Upper lobe of right lung (tissue), 1 donor: ENCODE measurements around the gene HMOX2. TPM values are rescaled to one million over a fixed set of nuclear protein-coding genes. Genes with fewer than 3 reads are reported as not detected.
A peak's percentile ranks its signal among the peaks of the same experiment; 100 is the strongest.

Experiments
- ATAC-seq: fragments of 200-7000 bp; cut with Tn5 transposase; one replicate; pipeline ENCODE4 v1.9.1; 2020; ENCODE audit warnings: mild to moderate bottlenecking, moderate library complexity
- DNase-seq: peaks from one replicate; pipeline ENCODE4 v3.0.0-alpha.2; 2020
- H3K27ac ChIP-seq: fragments of 200-600 bp; one replicate; pipeline ENCODE4 v1.8.0; 2022
- H3K27me3 ChIP-seq: fragments of 200-600 bp; one replicate; pipeline ENCODE4 v1.8.0; 2022; ENCODE audit warnings: mild to moderate bottlenecking
- H3K36me3 ChIP-seq: fragments of 200-600 bp; one replicate; pipeline ENCODE4 v1.8.0; 2022
- H3K4me1 ChIP-seq: fragments of 200-600 bp; one replicate; pipeline ENCODE4 v1.8.0; 2022
- H3K4me3 ChIP-seq: fragments of 200-600 bp; one replicate; pipeline ENCODE4 v1.8.0; 2022; ENCODE audit warnings: mild to moderate bottlenecking
- H3K9me3 ChIP-seq: fragments of 200-600 bp; one replicate; pipeline ENCODE4 v1.8.0; 2022
- intact Hi-C: fragments of 100-400 bp; cut with DNase I; formaldehyde crosslinking; loops from one replicate; pipeline ENCODE4 v1.11.0; 2022
- total RNA-seq: library from RNA; stranded (reverse); fragmentation: NEBNext Ultra II Directional; extraction: Animal tissue kit (Norgen Biotek cat#: 25700); gene quantifications from one replicate; pipeline ENCODE4 v1.2.1, GENCODE V29; 2021
- TF ChIP-seq, protein P1 (sequence below): fragments of 200-600 bp; IDR thresholded peaks from one replicate; pipeline ENCODE4 v1.8.0; 2022; ENCODE audit warnings: antibody characterized with exemption
- donor health status: DM: no; HTN: yes; CAD: no; lungs with severe emphysema.

HMOX2 gene
- total RNA-seq, 1 donor from 2014 or later: 53.0 TPM

GRCh38 chr16:4505356-4506147 lies 29.4 kb downstream of the HMOX2 start:
- intact Hi-C loops: loop anchor here (5.0 kb wide), 1 partner anchor 42 kb away; no protein-coding TSS in a partner anchor
- ATAC-seq: peak; percentile 77
- DNase-seq: no peak
- no peaks in the 10 kb centered on the region for H3K9me3 ChIP-seq
- peaks cover 48% of the 10 kb centered on the region for H3K36me3 ChIP-seq
- no peaks in the 10 kb centered on the region for H3K27me3 ChIP-seq
- H3K4me1 ChIP-seq: peaks cover 31% of the 10 kb centered on the region
- peak overlapping the region; percentile 20 for H3K27ac ChIP-seq
- TF ChIP-seq, protein P1, sequence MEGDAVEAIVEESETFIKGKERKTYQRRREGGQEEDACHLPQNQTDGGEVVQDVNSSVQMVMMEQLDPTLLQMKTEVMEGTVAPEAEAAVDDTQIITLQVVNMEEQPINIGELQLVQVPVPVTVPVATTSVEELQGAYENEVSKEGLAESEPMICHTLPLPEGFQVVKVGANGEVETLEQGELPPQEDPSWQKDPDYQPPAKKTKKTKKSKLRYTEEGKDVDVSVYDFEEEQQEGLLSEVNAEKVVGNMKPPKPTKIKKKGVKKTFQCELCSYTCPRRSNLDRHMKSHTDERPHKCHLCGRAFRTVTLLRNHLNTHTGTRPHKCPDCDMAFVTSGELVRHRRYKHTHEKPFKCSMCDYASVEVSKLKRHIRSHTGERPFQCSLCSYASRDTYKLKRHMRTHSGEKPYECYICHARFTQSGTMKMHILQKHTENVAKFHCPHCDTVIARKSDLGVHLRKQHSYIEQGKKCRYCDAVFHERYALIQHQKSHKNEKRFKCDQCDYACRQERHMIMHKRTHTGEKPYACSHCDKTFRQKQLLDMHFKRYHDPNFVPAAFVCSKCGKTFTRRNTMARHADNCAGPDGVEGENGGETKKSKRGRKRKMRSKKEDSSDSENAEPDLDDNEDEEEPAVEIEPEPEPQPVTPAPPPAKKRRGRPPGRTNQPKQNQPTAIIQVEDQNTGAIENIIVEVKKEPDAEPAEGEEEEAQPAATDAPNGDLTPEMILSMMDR: no peak
- no peak overlapping the region for H3K4me3 ChIP-seq

DNA sequence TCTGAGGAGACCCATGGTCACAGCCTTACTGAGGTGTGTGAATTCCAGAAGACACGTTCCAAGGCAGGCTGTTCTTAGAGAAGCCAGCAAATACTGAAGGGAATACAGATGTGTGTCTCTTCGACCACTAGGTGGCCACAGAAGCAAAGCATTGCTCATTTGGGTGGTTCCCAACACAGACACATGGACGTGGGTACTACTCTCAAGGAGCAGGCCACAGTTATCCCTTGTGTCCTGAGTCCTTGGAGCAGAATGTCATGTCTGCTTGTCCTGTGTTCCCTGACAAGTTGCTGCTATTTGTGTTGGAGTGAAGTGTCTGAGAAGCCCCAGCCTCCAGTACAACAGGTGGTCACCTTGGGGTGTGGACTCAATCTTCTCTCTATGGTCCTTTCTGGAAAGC lies 30.3 kb downstream of the HMOX2 start:
- Histone ChIP-seq H3K27me3 (no peaks in the 10 kb centered on the region), H3K36me3 (peaks cover 55% of the 10 kb centered on the region), H3K4me1 (peaks cover 30% of the 10 kb centered on the region), H3K27ac (peak overlapping the region; percentile 20), H3K4me3 (no peak overlapping the region), H3K9me3 (no peaks in the 10 kb centered on the region)
- no peak for DNase-seq
- peak; percentile 86 for ATAC-seq
- TF ChIP-seq, protein P1: peak; percentile 84
- intact Hi-C loops: loop anchor here (5.0 kb wide), 1 partner anchor 41 kb away; no protein-coding TSS in a partner anchor

- intact Hi-C loops: loop anchor here (5.0 kb wide), 1 partner anchor 40 kb away; no protein-coding TSS in a partner anchor
Measured at GRCh38 chr16:4507588-4508345, 31.6 kb downstream of the HMOX2 start.

GRCh38 chr16:4508806-4509205 lies 32.6 kb downstream of the HMOX2 start:
- Histone ChIP-seq H3K4me1 (peaks cover 28% of the 10 kb centered on the region), H3K27me3 (no peaks in the 10 kb centered on the region), H3K27ac (no peak overlapping the region), H3K36me3 (peaks cover 77% of the 10 kb centered on the region), H3K4me3 (no peak overlapping the region), H3K9me3 (no peaks in the 10 kb centered on the region)
- DNase-seq (no peak), ATAC-seq (no peak)
- TF ChIP-seq, protein P1: no peak
- intact Hi-C loops: loop anchor here (5.0 kb wide), 1 partner anchor 38 kb away; no protein-coding TSS in a partner anchor

More at GRCh38 chr16:4507588-4508345, 31.6 kb downstream of the HMOX2 start:
- peaks cover 23% of the 10 kb centered on the region for H3K4me1 ChIP-seq
- DNase-seq (no peak), ATAC-seq (no peak)
- TF ChIP-seq, protein P1: no peak
- H3K27ac ChIP-seq: no peak overlapping the region
- no peak overlapping the region for H3K4me3 ChIP-seq
- no peaks in the 10 kb centered on the region for H3K9me3 ChIP-seq
- H3K27me3 ChIP-seq: no peaks in the 10 kb centered on the region
- H3K36me3 ChIP-seq: peaks cover 67% of the 10 kb centered on the region

GRCh38 chr16:4509420-4509819 lies 33.2 kb downstream of the HMOX2 start:
- no peak for ATAC-seq
- no peaks in the 10 kb centered on the region for H3K9me3 ChIP-seq
- peaks cover 79% of the 10 kb centered on the region for H3K36me3 ChIP-seq
- no peak overlapping the region for H3K27ac ChIP-seq
- no peak overlapping the region for H3K4me3 ChIP-seq
- no peaks in the 10 kb centered on the region for H3K27me3 ChIP-seq
- DNase-seq: no peak
- intact Hi-C loops: loop anchor here (5.0 kb wide), 1 partner anchor 38 kb away; no protein-coding TSS in a partner anchor
- TF ChIP-seq, protein P1: no peak
- H3K4me1 ChIP-seq: peaks cover 34% of the 10 kb centered on the region
